HepG2 (cell line): ENCODE results near the gene VPS54.

Source experiments
- ATF3 ChIP-seq: sonication (generic); formaldehyde crosslinking; IDR thresholded peaks from 2 replicates; pipeline ENCODE4 v1.4.0; 2020; ENCODE audit warnings: missing genetic modification reagents
- CTCF ChIP-seq: sonication (generic); formaldehyde crosslinking; IDR thresholded peaks from 2 replicates; pipeline ENCODE4 v1.5.0; 2020; ENCODE audit warnings: mild to moderate bottlenecking, missing genetic modification reagents, moderate library complexity
- HNRNPK ChIP-seq: fragments of 200-400 bp; formaldehyde crosslinking; IDR thresholded peaks from 2 replicates; pipeline ENCODE4 v1.6.1; 2018; ENCODE audit warnings: low read length, low read depth, moderate library complexity, mild to moderate bottlenecking; ENCODE audit not compliant: poor library complexity, severe bottlenecking
- MLX ChIP-seq: IDR thresholded peaks from 2 replicates; pipeline ENCODE4 v1.6.1; 2016
- PBX3 ChIP-seq: sonication (generic); formaldehyde crosslinking; IDR thresholded peaks from 2 replicates; pipeline ENCODE4 v1.8.1; 2023; ENCODE audit warnings: missing genetic modification reagents, inconsistent platforms, borderline replicate concordance
- RNF2 ChIP-seq: fragments of 450-650 bp; conservative IDR thresholded peaks from 2 replicates; pipeline ENCODE4 v1.6.1; 2016; ENCODE audit warnings: low read depth
- SIN3A ChIP-seq: IDR thresholded peaks from 2 replicates; pipeline ENCODE4 v1.6.1; 2011; ENCODE audit warnings: low read depth, mild to moderate bottlenecking, control low read depth, low read length, borderline replicate concordance
- SIN3B ChIP-seq: fragments of 150-350 bp; IDR thresholded peaks from 2 replicates; pipeline ENCODE4 v1.6.1; 2014; ENCODE audit warnings: low read length
- SUZ12 ChIP-seq: fragments of 150-350 bp; IDR thresholded peaks from 2 replicates; pipeline ENCODE4 v1.6.1; 2014; ENCODE audit warnings: low read depth, low read length
- XBP1 ChIP-seq: sonication (generic); formaldehyde crosslinking; IDR thresholded peaks from 2 replicates; pipeline ENCODE4 v1.5.0; 2020; ENCODE audit warnings: missing genetic modification reagents
- ZNF318 ChIP-seq: sonication (generic); formaldehyde crosslinking; IDR thresholded peaks from 2 replicates; pipeline ENCODE4 v1.4.0; 2020; ENCODE audit warnings: mild to moderate bottlenecking, missing genetic modification reagents
- ZNF512 ChIP-seq: sonication (generic); formaldehyde crosslinking; IDR thresholded peaks from 2 replicates; pipeline ENCODE4 v1.4.0; 2020; ENCODE audit warnings: mild to moderate bottlenecking, missing genetic modification reagents

GRCh38 chr2:63871864-63872263 is 147.4 kb downstream of the VPS54 start:
- TF ChIP-seq HNRNPK (no peak), ATF3 (CRISPR knock-in tag) (no peak), SUZ12 (no peak), SIN3B (no peak), ZNF318 (CRISPR knock-in tag) (no peak), MLX (no peak), PBX3 (CRISPR knock-in tag) (no peak), XBP1 (CRISPR knock-in tag) (no peak), ZNF512 (CRISPR knock-in tag) (no peak), SIN3A (no peak), CTCF (CRISPR knock-in tag) (no peak), RNF2 (no peak)
